Right atrium auricular region (tissue), 2 donors: ENCODE results near the gene VILL. TPM values are rescaled to one million over a fixed set of nuclear protein-coding genes. Genes with fewer than 3 reads are reported as not detected.

Source experiments
- DNase-seq: peaks from one replicate; pipeline ENCODE4 v3.0.0-alpha.2; 2019; ENCODE audit warnings: low spot score
- H3K27ac ChIP-seq, 2 donors: fragments of 200-600 bp; sonication (generic); 1 replicate in 1 of 2; 2 replicates in 1 of 2; pipeline ENCODE4 v1.5.1; 2016 to 2019
- H3K27me3 ChIP-seq, 2 donors: fragments of 200-600 bp; sonication (generic); one replicate each; pipeline versions ENCODE4 v1.5.1 to v1.6.0; 2017 to 2019
- H3K36me3 ChIP-seq: fragments of 200-600 bp; sonication (generic); one replicate; pipeline ENCODE4 v1.5.1; 2016
- H3K4me1 ChIP-seq, 2 donors: fragments of 200-600 bp; sonication (generic); one replicate each; pipeline versions ENCODE4 v1.5.1 to v1.6.0; 2017 to 2019
- H3K4me3 ChIP-seq, 2 donors: fragments of 200-600 bp; sonication (generic); 1 replicate in 1 of 2; 2 replicates in 1 of 2; pipeline ENCODE4 v1.5.1; 2017 to 2019; ENCODE audit warnings: mild to moderate bottlenecking in 1 of 2, moderate library complexity in 1 of 2
- H3K9me3 ChIP-seq, 2 donors: fragments of 200-600 bp; sonication (generic); one replicate each; pipeline ENCODE4 v1.5.1; 2019
- CTCF ChIP-seq, 2 donors: fragments of 200-600 bp; sonication (generic); IDR thresholded peaks; one replicate each; pipeline ENCODE4 v1.5.1; 2019; ENCODE audit warnings: antibody characterized with exemption in 2 of 2
- total RNA-seq, 2 donors: library from RNA; depleted of rRNA; stranded (reverse); fragments of >200 nt; gene quantifications; one replicate each; pipeline ENCODE4 v1.1.0, GENCODE V29; 2016

VILL gene
- total RNA-seq, 2 donors from 2014 or later: 4.2 to 12.2 TPM

GRCh38 chr3:38007754-38008090, 17.1 kb downstream of the VILL start:
- Histone ChIP-seq H3K36me3 (peaks cover 36% of the 10 kb centered on the region), H3K9me3 (no peaks in the 10 kb centered on the region), H3K4me1 (peaks cover 0 to 13% of the 10 kb centered on the region in 2 donors), H3K27me3 (no peaks in the 10 kb centered on the region), H3K27ac (no peak overlapping the region), H3K4me3 (no peak overlapping the region)
- no peak for TF ChIP-seq CTCF (IDR thresholded peaks at IDR 0.05)
- no peak for DNase-seq

- DNase-seq: no peak
- Histone ChIP-seq H3K9me3 (no peaks in the 10 kb centered on the region), H3K36me3 (peaks cover 36% of the 10 kb centered on the region), H3K4me1 (peaks cover 0 to 8% of the 10 kb centered on the region in 2 donors), H3K4me3 (no peak overlapping the region), H3K27me3 (no peaks in the 10 kb centered on the region), H3K27ac (no peak overlapping the region)
- no peak for TF ChIP-seq CTCF (IDR thresholded peaks at IDR 0.05)
These were observed 17.7 kb downstream of the VILL start for GRCh38 chr3:38008191-38008701.

GRCh38 chr3:38008971-38009580, 18.5 kb downstream of the VILL start:
- peaks cover 0 to 7% of the 10 kb centered on the region in 2 donors for H3K4me1 ChIP-seq
- no peaks in the 10 kb centered on the region for H3K9me3 ChIP-seq
- H3K27ac ChIP-seq: no peak overlapping the region
- no peak for DNase-seq
- H3K27me3 ChIP-seq: no peaks in the 10 kb centered on the region
- H3K36me3 ChIP-seq: peaks cover 36% of the 10 kb centered on the region
- H3K4me3 ChIP-seq: no peak overlapping the region
- TF ChIP-seq CTCF (IDR thresholded peaks at IDR 0.05): no peak

DNA sequence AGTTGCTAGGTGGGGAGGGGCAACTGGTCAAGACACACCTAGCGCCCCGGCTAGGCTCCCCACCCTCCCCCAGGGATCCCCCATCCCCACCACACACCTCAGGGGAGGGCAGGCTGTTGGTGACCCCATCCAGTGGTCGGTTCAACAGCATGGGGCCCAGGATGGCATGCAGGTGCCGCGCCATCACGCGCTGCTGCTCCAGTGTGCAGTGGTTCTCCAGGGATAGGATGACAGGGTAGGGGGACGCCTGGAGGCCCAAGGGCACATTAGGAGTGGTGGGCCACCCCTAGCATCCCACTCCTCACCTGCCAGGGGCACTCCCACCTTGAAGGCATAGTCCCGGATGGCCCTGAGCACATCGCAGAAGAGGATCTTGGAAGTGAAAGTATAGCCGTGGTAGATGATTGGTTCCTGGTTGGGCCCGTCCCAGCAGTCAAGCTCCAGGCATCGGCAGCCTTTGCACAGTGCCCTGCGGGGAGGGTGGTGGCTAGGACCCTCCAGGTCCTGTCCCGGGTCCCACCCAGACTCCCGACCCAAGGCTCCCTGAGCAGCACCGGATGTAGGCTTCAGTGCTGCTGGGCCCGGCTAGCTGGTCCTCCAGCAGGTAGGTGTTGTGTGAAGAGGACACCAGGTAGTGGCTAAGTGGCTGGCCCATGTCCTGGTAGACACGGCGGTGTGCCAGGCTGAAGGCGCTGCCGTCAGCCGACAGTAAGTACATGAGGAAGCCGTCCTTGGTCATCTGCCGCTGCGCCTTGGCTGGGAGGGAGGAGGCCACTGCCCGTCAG, 19.4 kb downstream of the VILL start:
- Histone ChIP-seq H3K4me1 (no peaks in the 10 kb centered on the region), H3K4me3 (no peak overlapping the region), H3K36me3 (peaks cover 40% of the 10 kb centered on the region), H3K27me3 (no peaks in the 10 kb centered on the region), H3K27ac (no peak overlapping the region), H3K9me3 (no peaks in the 10 kb centered on the region)
- no peak for DNase-seq
- no peak for TF ChIP-seq CTCF (IDR thresholded peaks at IDR 0.05)

- Histone ChIP-seq H3K27ac (no peak overlapping the region), H3K4me3 (no peak overlapping the region), H3K27me3 (no peaks in the 10 kb centered on the region), H3K36me3 (peaks cover 52% of the 10 kb centered on the region), H3K4me1 (no peaks in the 10 kb centered on the region), H3K9me3 (no peaks in the 10 kb centered on the region)
- no peak for TF ChIP-seq CTCF (IDR thresholded peaks at IDR 0.05)
- DNase-seq: no peak
These were observed 20.5 kb downstream of the VILL start for GRCh38 chr3:38011111-38011510.
